ENCODE results near the gene LDAH. TPM values are rescaled to one million over a fixed set of nuclear protein-coding genes. Genes with fewer than 3 reads are reported as not detected.

LDAH gene
- total and polyA plus RNA-seq, 2 experiments from 2014 or later = 12.1 to 37.5 TPM

DNA sequence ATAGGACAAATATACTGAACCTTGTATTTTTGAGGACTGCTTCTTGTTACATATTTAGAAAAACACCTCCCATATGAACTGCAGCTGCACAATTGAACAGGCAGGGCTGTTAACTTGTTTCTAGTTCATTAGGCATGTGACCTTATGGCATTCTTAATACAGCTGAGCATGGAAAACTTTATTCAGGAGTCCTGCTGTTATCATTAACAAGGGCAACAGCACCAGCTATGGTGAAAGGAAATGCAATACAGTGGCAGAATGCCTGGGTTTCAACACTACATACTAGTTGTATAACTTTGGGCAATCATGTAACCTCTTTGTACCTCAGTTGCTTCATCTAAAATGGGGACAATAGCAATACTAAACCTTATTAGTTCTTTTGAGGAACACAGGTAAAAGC is 84.1 kb downstream of the LDAH start (continued):
- TF ChIP-seq, protein P1, sequence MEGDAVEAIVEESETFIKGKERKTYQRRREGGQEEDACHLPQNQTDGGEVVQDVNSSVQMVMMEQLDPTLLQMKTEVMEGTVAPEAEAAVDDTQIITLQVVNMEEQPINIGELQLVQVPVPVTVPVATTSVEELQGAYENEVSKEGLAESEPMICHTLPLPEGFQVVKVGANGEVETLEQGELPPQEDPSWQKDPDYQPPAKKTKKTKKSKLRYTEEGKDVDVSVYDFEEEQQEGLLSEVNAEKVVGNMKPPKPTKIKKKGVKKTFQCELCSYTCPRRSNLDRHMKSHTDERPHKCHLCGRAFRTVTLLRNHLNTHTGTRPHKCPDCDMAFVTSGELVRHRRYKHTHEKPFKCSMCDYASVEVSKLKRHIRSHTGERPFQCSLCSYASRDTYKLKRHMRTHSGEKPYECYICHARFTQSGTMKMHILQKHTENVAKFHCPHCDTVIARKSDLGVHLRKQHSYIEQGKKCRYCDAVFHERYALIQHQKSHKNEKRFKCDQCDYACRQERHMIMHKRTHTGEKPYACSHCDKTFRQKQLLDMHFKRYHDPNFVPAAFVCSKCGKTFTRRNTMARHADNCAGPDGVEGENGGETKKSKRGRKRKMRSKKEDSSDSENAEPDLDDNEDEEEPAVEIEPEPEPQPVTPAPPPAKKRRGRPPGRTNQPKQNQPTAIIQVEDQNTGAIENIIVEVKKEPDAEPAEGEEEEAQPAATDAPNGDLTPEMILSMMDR (conservative IDR thresholded peaks at IDR 0.05; ENCODE audit: low read depth in 2 of 2) = no peak
- TF ChIP-seq POLR2AphosphoS5 (IDR thresholded peaks at IDR 0.05; ENCODE audit: low read depth) (no peak), ZNF114 (CRISPR knock-in tag; IDR thresholded peaks at IDR 0.05) (no peak), JUNB (IDR thresholded peaks at IDR 0.05; ENCODE audit: unreplicated experiment) (no peak), REST (IDR thresholded peaks at IDR 0.05; ENCODE audit: unreplicated experiment) (no peak), EZH2phosphoT487 (IDR thresholded peaks at IDR 0.05; ENCODE audit: unreplicated experiment) (no peak), ZNF331 (CRISPR knock-in tag; IDR thresholded peaks at IDR 0.05; ENCODE audit: low read depth) (no peak)

GRCh38 chr2:20737505-20737904 is 85.4 kb downstream of the LDAH start:
- TF ChIP-seq EZH2phosphoT487 (IDR thresholded peaks at IDR 0.05; ENCODE audit: unreplicated experiment) = no peak
- H3K27me3 ChIP-seq (ENCODE audit: insufficient read depth) = no peaks in the 10 kb centered on the region

GRCh38 chr2:20728114-20728758 is 94.7 kb downstream of the LDAH start:
- no peaks in the 10 kb centered on the region; the same call in 2 of the 3 replicates for H3K4me1 Mint-ChIP-seq
- H3K4me3 Mint-ChIP-seq = no peak overlapping the region
- H3K27me3 ChIP-seq (ENCODE audit: insufficient read depth) = no peaks in the 10 kb centered on the region
- H3K27ac Mint-ChIP-seq = 0 out of 2 replicates have a peak overlapping the region, but pooled peaks have one; percentile 36
- no peak for ATAC-seq
- no peaks in the 10 kb centered on the region for H3K27me3 Mint-ChIP-seq (ENCODE audit: insufficient read depth, low read depth, poor library complexity)
- DNase-seq (ENCODE audit: low spot score) = no peak
- H3K79me2 ChIP-seq (replicated peaks; ENCODE audit: insufficient read depth) = no peaks in the 10 kb centered on the region
- H3K27ac ChIP-seq (ENCODE audit: low read depth) = no peak overlapping the region
- no peak overlapping the region for H3K4me2 ChIP-seq
- no peaks in the 10 kb centered on the region for H3K9me2 ChIP-seq (ENCODE audit: insufficient read depth)
- no peaks in the 10 kb centered on the region for H4K20me1 ChIP-seq (replicated peaks; ENCODE audit: insufficient read depth)
- no peak overlapping the region for H2AFZ ChIP-seq
- H3K4me3 ChIP-seq = no peak overlapping the region
- H3K4me1 ChIP-seq (ENCODE audit: insufficient read depth) = no peaks in the 10 kb centered on the region
- no peaks in the 10 kb centered on the region for H3K36me3 Mint-ChIP-seq (ENCODE audit: low read depth)
- no peaks in the 10 kb centered on the region for H3K36me3 ChIP-seq (ENCODE audit: insufficient read depth)
- H3F3A ChIP-seq (replicated peaks; ENCODE audit: low read depth) = no peaks in the 10 kb centered on the region
- H3K9me3 Mint-ChIP-seq = no peaks in the 10 kb centered on the region
- no peak for TF ChIP-seq ZNF462 (CRISPR knock-in tag; IDR thresholded peaks at IDR 0.05)

More at GRCh38 chr2:20737505-20737904, 85.4 kb downstream of the LDAH start:
- Histone ChIP-seq H3K27ac (ENCODE audit: low read depth) (no peak overlapping the region), H3F3A (replicated peaks; ENCODE audit: low read depth) (no peaks in the 10 kb centered on the region), H3K79me2 (replicated peaks; ENCODE audit: insufficient read depth) (no peaks in the 10 kb centered on the region), H3K4me1 (ENCODE audit: insufficient read depth) (peaks cover 4% of the 10 kb centered on the region), H2AFZ (no peak overlapping the region), H3K9me2 (ENCODE audit: insufficient read depth) (no peaks in the 10 kb centered on the region), H4K20me1 (replicated peaks; ENCODE audit: insufficient read depth) (no peaks in the 10 kb centered on the region), H3K4me3 (no peak overlapping the region), H3K4me2 (no peak overlapping the region), H3K36me3 (ENCODE audit: insufficient read depth) (no peaks in the 10 kb centered on the region)
- Mint-ChIP-seq H3K4me3 (no peak overlapping the region), H3K36me3 (ENCODE audit: low read depth) (no peaks in the 10 kb centered on the region), H3K4me1 (peaks cover 6% of the 10 kb centered on the region; the same call in 2 of the 3 replicates), H3K27me3 (ENCODE audit: insufficient read depth, low read depth, poor library complexity) (no peaks in the 10 kb centered on the region), H3K9me3 (no peaks in the 10 kb centered on the region), H3K27ac (no peak overlapping the region)
- ATAC-seq (no peak), DNase-seq (ENCODE audit: low spot score) (no peak)

Data from GM23338 (cell line).